GM23248 (cell line): Measurements from ENCODE around the gene GAK. TPM values are rescaled to one million over a fixed set of nuclear protein-coding genes. Genes with fewer than 3 reads are reported as not detected.
A peak's percentile ranks its signal among the peaks of the same experiment; 100 is the strongest.

Experiments
- DNase-seq: peaks from one replicate; pipeline ENCODE4 v3.0.0-alpha.2; 2015
- H2AFZ ChIP-seq: fragments of 200-600 bp; sonication (generic); 2 replicates; pipeline ENCODE4 v1.6.1; 2016; ENCODE audit warnings: antibody characterized with exemption
- H3F3A ChIP-seq: fragments of 200-600 bp; sonication (generic); 2 replicates; pipeline ENCODE4 v1.6.1; 2016; ENCODE audit warnings: mild to moderate bottlenecking, antibody characterized with exemption, mixed run types; ENCODE audit not compliant: insufficient read depth
- H3K27ac ChIP-seq: fragments of 200-600 bp; sonication (generic); 2 replicates; pipeline ENCODE4 v1.5.1; 2016; ENCODE audit warnings: mild to moderate bottlenecking
- H3K27me3 ChIP-seq: fragments of 200-600 bp; sonication (generic); replicated peaks from 2 replicates; pipeline ENCODE4 v1.6.1; 2016; ENCODE audit warnings: mild to moderate bottlenecking; ENCODE audit not compliant: insufficient read depth
- H3K36me3 ChIP-seq: fragments of 200-600 bp; sonication (generic); 2 replicates; pipeline ENCODE4 v1.6.1; 2016; ENCODE audit warnings: low read depth, mild to moderate bottlenecking
- H3K4me1 ChIP-seq: fragments of 200-600 bp; sonication (generic); 2 replicates; pipeline ENCODE4 v1.6.1; 2016; ENCODE audit warnings: mild to moderate bottlenecking; ENCODE audit not compliant: insufficient read depth
- H3K4me2 ChIP-seq: fragments of 200-600 bp; sonication (generic); one replicate; pipeline ENCODE4 v1.6.1; 2016; ENCODE audit warnings: mild to moderate bottlenecking; ENCODE audit not compliant: unreplicated experiment
- H3K4me3 ChIP-seq: fragments of 200-600 bp; sonication (generic); 2 replicates; pipeline ENCODE4 v1.5.1; 2016; ENCODE audit warnings: mild to moderate bottlenecking
- H3K79me2 ChIP-seq: fragments of 200-600 bp; sonication (generic); 2 replicates; pipeline ENCODE4 v1.6.1; 2016; ENCODE audit warnings: mild to moderate bottlenecking; ENCODE audit not compliant: insufficient read depth
- H3K9ac ChIP-seq: fragments of 200-600 bp; sonication (generic); 2 replicates; pipeline ENCODE4 v1.6.1; 2016; ENCODE audit warnings: mild to moderate bottlenecking
- H3K9me2 ChIP-seq: fragments of 200-600 bp; sonication (generic); 2 replicates; pipeline ENCODE4 v1.6.1; 2016; ENCODE audit warnings: mixed run types, mild to moderate bottlenecking, moderate library complexity; ENCODE audit not compliant: insufficient read depth
- H3K9me3 ChIP-seq: fragments of 200-600 bp; sonication (generic); one replicate; pipeline ENCODE4 v1.6.1; 2017; ENCODE audit warnings: low read depth
- H4K20me1 ChIP-seq: fragments of 200-600 bp; sonication (generic); 2 replicates; pipeline ENCODE4 v1.6.0; 2016; ENCODE audit not compliant: insufficient read depth
- EZH2 ChIP-seq: fragments of 200-600 bp; sonication (generic); IDR thresholded peaks from 2 replicates; pipeline ENCODE4 v1.6.1; 2018; ENCODE audit warnings: antibody characterized with exemption, mild to moderate bottlenecking; ENCODE audit not compliant: insufficient read depth, poor library complexity, severe bottlenecking
- EZH2phosphoT487 ChIP-seq: fragments of 200-600 bp; sonication (generic); IDR thresholded peaks from 2 replicates; pipeline ENCODE4 v1.6.1; 2018; ENCODE audit warnings: antibody characterized with exemption, moderate library complexity, mild to moderate bottlenecking, low read depth; ENCODE audit not compliant: insufficient read depth
- WGBS, 2 experiments: methylation state at CpG; one replicate each; pipeline ENCODE4 v1.1.6; 2015 to 2017; ENCODE audit warnings: low lambda C conversion rate in 2 of 2, low coverage in 1 of 2; ENCODE audit errors: missing lambda C conversion rate in 2 of 2; 5-methylcytosine and 5-hydroxymethylcytosine counted together
- in situ Hi-C: fragments of 300-500 bp; cut with MboI; formaldehyde crosslinking; loops from 2 replicates; pipeline ENCODE4 v1.15.0; 2020
- polyA plus RNA-seq: library from polyadenylated mRNA; unstranded; fragments of >200 nt; fragmentation: Nextera tagmentation; extraction: Ambion mirVana; gene quantifications from 2 replicates; pipeline ENCODE4 v1.2.1, GENCODE V29; 2016
- total RNA-seq: library from RNA; depleted of rRNA; stranded (reverse); fragments of >200 nt; shearing (Covaris generic); gene quantifications from 2 replicates; pipeline ENCODE4 v1.2.3, GENCODE V29; 2014

GAK gene
- total and polyA plus RNA-seq, 2 experiments from 2014 or later = 41.1 to 86.7 TPM

GRCh38 chr4:826508-827208 is 105.5 kb downstream of the GAK start:
- no peaks in the 10 kb centered on the region for H3K9me2 ChIP-seq
- H4K20me1 ChIP-seq = no peaks in the 10 kb centered on the region
- H3K79me2 ChIP-seq = no peaks in the 10 kb centered on the region
- no peak for DNase-seq
- in situ Hi-C loops = no loop called here
- no peaks in the 10 kb centered on the region for H3K36me3 ChIP-seq
- no peaks in the 10 kb centered on the region for H3K4me1 ChIP-seq
- no peaks in the 10 kb centered on the region for H3F3A ChIP-seq
- peaks cover 55% of the 10 kb centered on the region for H3K27me3 ChIP-seq
- H3K9me3 ChIP-seq = no peaks in the 10 kb centered on the region
- H3K4me3 ChIP-seq = no peak overlapping the region
- no peak overlapping the region for H3K27ac ChIP-seq
- no peak overlapping the region for H2AFZ ChIP-seq
- H3K4me2 ChIP-seq = no peak overlapping the region
- no peak overlapping the region for H3K9ac ChIP-seq
- 6% methylated on average over 41 to 66 of the region's 75 CpGs for WGBS, 2 experiments
- TF ChIP-seq EZH2phosphoT487 (no peak), EZH2 (peak; percentile 91)

- Histone ChIP-seq H3K4me1 (no peaks in the 10 kb centered on the region), H3K4me2 (peak within 1 kb of the TSS; percentile 20), H3K36me3 (no peaks in the 10 kb centered on the region), H3K9me2 (no peaks in the 10 kb centered on the region), H3K9ac (no peak within 1 kb of the TSS), H3K9me3 (no peaks in the 10 kb centered on the region), H2AFZ (no peak within 1 kb of the TSS), H3K27ac (no peak within 1 kb of the TSS), H3F3A (no peaks in the 10 kb centered on the region), H3K4me3 (peak within 1 kb of the TSS; percentile 52), H3K27me3 (peaks cover 55% of the 10 kb centered on the region), H4K20me1 (no peaks in the 10 kb centered on the region), H3K79me2 (no peaks in the 10 kb centered on the region)
- in situ Hi-C loops = no loop called here
- 7% methylated on average over 31 of the region's 61 CpGs; no CpG with 5 or more reads in 1 of the 2 experiments for WGBS, 2 experiments
- DNase-seq = peak; percentile 67
- no peak for TF ChIP-seq EZH2
- no peak for TF ChIP-seq EZH2phosphoT487
These were observed 106.2 kb downstream of the GAK start, which contains the start of gene CPLX1 for GRCh38 chr4:825971-826330. Gene CPLX1 (minus strand): TSS chr4:826129. CDS start chr4:824522, 1,607 bp downstream.

- in situ Hi-C loops = no loop called here
- TF ChIP-seq EZH2phosphoT487 (0 out of 2 replicates have a peak, but pooled peaks have one; percentile 35), EZH2 (no peak)
- H3K27me3 ChIP-seq = peaks cover 55% of the 10 kb centered on the region
These were observed 106.8 kb downstream of the GAK start for GRCh38 chr4:825063-825970.

GRCh38 chr4:824461-825062 is 107.6 kb downstream of the GAK start:
- H3K27me3 ChIP-seq = peaks cover 58% of the 10 kb centered on the region

More at GRCh38 chr4:825063-825970, 106.8 kb downstream of the GAK start:
- Histone ChIP-seq H4K20me1 (no peaks in the 10 kb centered on the region), H3K4me3 (peak overlapping the region; percentile 52), H2AFZ (no peak overlapping the region), H3K9me2 (no peaks in the 10 kb centered on the region), H3K9ac (no peak overlapping the region), H3F3A (no peaks in the 10 kb centered on the region), H3K36me3 (no peaks in the 10 kb centered on the region), H3K4me2 (peak overlapping the region; percentile 20), H3K79me2 (no peaks in the 10 kb centered on the region), H3K4me1 (no peaks in the 10 kb centered on the region), H3K27ac (no peak overlapping the region), H3K9me3 (no peaks in the 10 kb centered on the region)
- 6 to 19% methylated on average over 12 to 89 of the region's 94 CpGs for WGBS, 2 experiments
- peak; percentile 43 for DNase-seq

More at GRCh38 chr4:824461-825062, 107.6 kb downstream of the GAK start:
- in situ Hi-C loops = no loop called here
- no peak for DNase-seq
- no peak overlapping the region for H3K27ac ChIP-seq
- H3K36me3 ChIP-seq = no peaks in the 10 kb centered on the region
- H4K20me1 ChIP-seq = no peaks in the 10 kb centered on the region
- TF ChIP-seq EZH2phosphoT487 (no peak), EZH2 (no peak)
- no peaks in the 10 kb centered on the region for H3F3A ChIP-seq
- H3K79me2 ChIP-seq = no peaks in the 10 kb centered on the region
- H3K4me1 ChIP-seq = no peaks in the 10 kb centered on the region
- H3K4me2 ChIP-seq = no peak overlapping the region
- no peak overlapping the region for H3K9ac ChIP-seq
- H3K4me3 ChIP-seq = no peak overlapping the region
- no peak overlapping the region for H2AFZ ChIP-seq
- WGBS, 2 experiments = 9 to 12% methylated on average over 22 to 23 of the region's 23 CpGs
- no peaks in the 10 kb centered on the region for H3K9me3 ChIP-seq
- H3K9me2 ChIP-seq = no peaks in the 10 kb centered on the region
